Measurements from ENCODE around the gene DAB2IP. TPM values are rescaled to one million over a fixed set of nuclear protein-coding genes. Genes with fewer than 3 reads are reported as not detected.

DAB2IP gene
- total and polyA plus RNA-seq, 2 experiments from 2014 or later, result 8.9 to 42.8 TPM

GRCh38 chr9:121727295-121728020 is 76.0 kb downstream of the DAB2IP start:
- no peak; the same call in 2 of the 3 replicates for ATAC-seq
- Histone ChIP-seq H3K9me2 (ENCODE audit: insufficient read depth) (no peaks in the 10 kb centered on the region), H3K27ac (ENCODE audit: low read depth) (no peak overlapping the region), H3K4me2 (no peak overlapping the region), H4K20me1 (replicated peaks; ENCODE audit: insufficient read depth) (peaks cover 29% of the 10 kb centered on the region), H3K36me3 (ENCODE audit: insufficient read depth) (no peaks in the 10 kb centered on the region), H3F3A (replicated peaks; ENCODE audit: low read depth) (no peaks in the 10 kb centered on the region), H2AFZ (no peak overlapping the region), H3K4me3 (no peak overlapping the region), H3K79me2 (replicated peaks; ENCODE audit: insufficient read depth) (peaks cover 74% of the 10 kb centered on the region), H3K27me3 (ENCODE audit: insufficient read depth) (no peaks in the 10 kb centered on the region), H3K4me1 (ENCODE audit: insufficient read depth) (peaks cover 7% of the 10 kb centered on the region; the same call in 1 of the 2 replicates)
- Mint-ChIP-seq H3K9me3 (no peaks in the 10 kb centered on the region), H3K4me1 (peaks cover 31% of the 10 kb centered on the region), H3K27ac (peak overlapping the region; percentile 75; the same call in 1 of the 2 replicates), H3K36me3 (ENCODE audit: low read depth) (no peaks in the 10 kb centered on the region; the same call in 2 of the 3 replicates), H3K27me3 (ENCODE audit: insufficient read depth, low read depth, poor library complexity) (peaks cover 6% of the 10 kb centered on the region), H3K4me3 (no peak overlapping the region)
- TF ChIP-seq, protein P1, sequence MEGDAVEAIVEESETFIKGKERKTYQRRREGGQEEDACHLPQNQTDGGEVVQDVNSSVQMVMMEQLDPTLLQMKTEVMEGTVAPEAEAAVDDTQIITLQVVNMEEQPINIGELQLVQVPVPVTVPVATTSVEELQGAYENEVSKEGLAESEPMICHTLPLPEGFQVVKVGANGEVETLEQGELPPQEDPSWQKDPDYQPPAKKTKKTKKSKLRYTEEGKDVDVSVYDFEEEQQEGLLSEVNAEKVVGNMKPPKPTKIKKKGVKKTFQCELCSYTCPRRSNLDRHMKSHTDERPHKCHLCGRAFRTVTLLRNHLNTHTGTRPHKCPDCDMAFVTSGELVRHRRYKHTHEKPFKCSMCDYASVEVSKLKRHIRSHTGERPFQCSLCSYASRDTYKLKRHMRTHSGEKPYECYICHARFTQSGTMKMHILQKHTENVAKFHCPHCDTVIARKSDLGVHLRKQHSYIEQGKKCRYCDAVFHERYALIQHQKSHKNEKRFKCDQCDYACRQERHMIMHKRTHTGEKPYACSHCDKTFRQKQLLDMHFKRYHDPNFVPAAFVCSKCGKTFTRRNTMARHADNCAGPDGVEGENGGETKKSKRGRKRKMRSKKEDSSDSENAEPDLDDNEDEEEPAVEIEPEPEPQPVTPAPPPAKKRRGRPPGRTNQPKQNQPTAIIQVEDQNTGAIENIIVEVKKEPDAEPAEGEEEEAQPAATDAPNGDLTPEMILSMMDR (conservative IDR thresholded peaks at IDR 0.05; ENCODE audit: low read depth in 2 of 2), result 0 out of 4 replicates have a peak, but pooled peaks of 1 of the 2 experiments have one; percentile 3
- TF ChIP-seq NANOG (IDR thresholded peaks at IDR 0.05; ENCODE audit: borderline replicate concordance), result no peak
- no peak for DNase-seq (ENCODE audit: low spot score)

- Histone ChIP-seq H3K4me3 (no peak overlapping the region), H2AFZ (no peak overlapping the region), H3K9me2 (ENCODE audit: insufficient read depth) (no peaks in the 10 kb centered on the region), H4K20me1 (replicated peaks; ENCODE audit: insufficient read depth) (peaks cover 29% of the 10 kb centered on the region), H3K4me2 (no peak overlapping the region), H3K4me1 (ENCODE audit: insufficient read depth) (peaks cover 7% of the 10 kb centered on the region; the same call in 1 of the 2 replicates), H3K36me3 (ENCODE audit: insufficient read depth) (no peaks in the 10 kb centered on the region), H3K27me3 (ENCODE audit: insufficient read depth) (no peaks in the 10 kb centered on the region), H3F3A (replicated peaks; ENCODE audit: low read depth) (no peaks in the 10 kb centered on the region), H3K27ac (ENCODE audit: low read depth) (no peak overlapping the region), H3K79me2 (replicated peaks; ENCODE audit: insufficient read depth) (peaks cover 60% of the 10 kb centered on the region)
- Mint-ChIP-seq H3K9me3 (no peaks in the 10 kb centered on the region), H3K36me3 (ENCODE audit: low read depth) (no peaks in the 10 kb centered on the region; the same call in 2 of the 3 replicates), H3K4me3 (no peak overlapping the region), H3K4me1 (peaks cover 37% of the 10 kb centered on the region), H3K27me3 (ENCODE audit: insufficient read depth, low read depth, poor library complexity) (peaks cover 4% of the 10 kb centered on the region), H3K27ac (no peak overlapping the region)
- DNase-seq (ENCODE audit: low spot score) (no peak), ATAC-seq (no peak)
- TF ChIP-seq, protein P1 (conservative IDR thresholded peaks at IDR 0.05; ENCODE audit: low read depth in 2 of 2), result no peak
- TF ChIP-seq ETS1 (IDR thresholded peaks at IDR 0.05) (no peak), ZNF331 (CRISPR knock-in tag; IDR thresholded peaks at IDR 0.05; ENCODE audit: low read depth) (no peak), JUNB (IDR thresholded peaks at IDR 0.05; ENCODE audit: unreplicated experiment) (no peak), CREB1 (CRISPR knock-in tag; IDR thresholded peaks at IDR 0.05; ENCODE audit: low read depth) (no peak), POLR2AphosphoS5 (IDR thresholded peaks at IDR 0.05; ENCODE audit: low read depth) (no peak), NANOG (IDR thresholded peaks at IDR 0.05; ENCODE audit: borderline replicate concordance) (no peak)
Measured at GRCh38 chr9:121728916-121729315, 77.5 kb downstream of the DAB2IP start.

Data from GM23338 (cell line).